HG03045 (cell line): ENCODE measurements around the gene PGP.
A peak's percentile ranks its signal among the peaks of the same experiment; 100 is the strongest.

Source experiments
- ATAC-seq: cut with Tn5 transposase; IDR thresholded peaks from one replicate; pipeline ENCODE4 v1.9.1; 2021; ENCODE audit warnings: mild to moderate bottlenecking, moderate library complexity; ENCODE audit not compliant: unreplicated experiment

PGP gene

DNA sequence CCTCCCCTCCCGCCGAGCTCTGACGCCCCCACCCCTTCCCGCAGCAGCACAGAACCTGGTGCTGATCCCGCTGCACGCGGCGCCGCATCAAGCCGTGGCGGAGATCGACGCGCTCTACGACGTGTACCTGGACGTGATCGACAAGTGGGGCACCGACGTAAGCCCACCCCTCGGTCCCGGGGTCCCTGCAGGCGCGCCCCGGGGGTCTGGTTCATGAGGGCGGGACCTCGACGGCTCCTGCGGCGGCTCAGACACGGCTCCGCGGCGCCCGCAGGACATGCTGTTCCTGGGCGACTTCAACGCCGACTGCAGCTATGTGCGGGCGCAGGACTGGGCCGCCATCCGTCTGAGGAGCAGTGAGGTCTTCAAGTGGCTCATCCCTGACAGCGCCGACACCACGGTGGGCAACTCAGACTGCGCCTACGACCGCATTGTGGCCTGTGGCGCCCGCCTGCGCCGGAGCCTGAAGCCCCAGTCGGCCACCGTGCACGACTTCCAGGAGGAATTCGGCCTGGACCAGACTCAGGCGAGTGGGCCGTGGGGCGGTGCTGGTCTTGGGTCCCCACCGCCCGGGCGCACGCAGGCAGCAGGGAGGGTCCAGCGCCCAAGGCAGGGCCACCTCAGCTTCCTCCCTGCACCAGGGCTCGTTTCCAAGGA is 23.0 kb upstream of the PGP start:
- no peak for ATAC-seq

DNA sequence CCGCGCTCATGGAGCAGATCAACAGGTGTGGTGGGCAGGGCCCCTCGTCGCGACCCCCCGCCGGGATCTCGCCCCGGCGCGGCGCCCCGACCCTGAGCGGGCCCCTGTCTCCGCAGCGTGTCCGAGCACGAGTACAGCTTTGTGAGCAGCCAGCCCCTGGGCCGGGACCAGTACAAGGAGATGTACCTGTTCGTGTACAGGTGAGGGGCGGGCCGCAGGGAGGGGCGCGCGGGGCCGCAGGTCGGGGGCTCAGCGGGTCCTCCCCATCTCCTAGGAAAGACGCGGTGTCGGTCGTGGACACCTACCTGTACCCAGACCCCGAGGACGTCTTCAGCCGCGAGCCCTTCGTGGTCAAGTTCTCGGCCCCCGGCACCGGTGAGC is 22.5 kb upstream of the PGP start:
- ATAC-seq: no peak

DNA sequence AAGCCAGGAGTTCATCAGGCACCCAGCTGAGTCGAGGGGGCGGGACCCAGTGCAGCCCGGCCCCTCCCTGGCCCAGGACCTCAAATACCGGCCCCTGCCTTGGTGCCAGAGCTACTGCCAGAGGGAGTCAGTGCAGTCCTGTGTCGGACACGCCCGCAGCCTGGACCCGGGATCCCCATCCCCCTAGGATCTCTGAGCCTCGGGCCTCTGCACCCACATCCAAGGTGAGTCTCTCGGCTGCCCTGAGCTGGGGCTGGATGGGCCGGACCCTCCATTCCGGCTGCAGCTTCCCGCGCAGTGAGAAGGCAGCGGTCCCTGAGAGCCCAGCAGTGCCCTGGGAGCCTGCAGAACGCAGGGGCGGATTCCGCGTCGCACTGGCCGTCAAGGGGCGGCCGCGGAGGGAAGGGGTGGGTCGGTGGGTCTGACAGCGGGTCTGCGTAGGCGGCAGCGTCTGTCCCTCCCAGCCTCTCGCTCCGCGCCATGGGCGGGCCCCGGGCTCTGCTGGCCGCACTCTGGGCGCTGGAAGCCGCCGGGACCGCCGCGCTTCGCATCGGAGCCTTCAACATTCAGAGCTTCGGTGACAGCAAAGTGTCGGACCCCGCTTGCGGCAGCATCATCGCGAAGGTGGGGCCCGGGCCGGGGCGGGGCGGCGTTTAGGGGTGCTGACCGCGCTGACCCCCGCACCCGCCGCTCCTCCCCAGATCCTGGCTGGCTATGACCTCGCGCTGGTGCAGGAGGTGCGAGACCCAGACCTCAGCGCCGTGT is 21.9 kb upstream of the PGP start, which contains the start of gene DNASE1L2:
Gene DNASE1L2, plus strand, starts transcription at position 108 of the 765 bp plus-strand sequence. Its CDS starts 373 bp downstream, at position 481.
- ATAC-seq: no peak

DNA sequence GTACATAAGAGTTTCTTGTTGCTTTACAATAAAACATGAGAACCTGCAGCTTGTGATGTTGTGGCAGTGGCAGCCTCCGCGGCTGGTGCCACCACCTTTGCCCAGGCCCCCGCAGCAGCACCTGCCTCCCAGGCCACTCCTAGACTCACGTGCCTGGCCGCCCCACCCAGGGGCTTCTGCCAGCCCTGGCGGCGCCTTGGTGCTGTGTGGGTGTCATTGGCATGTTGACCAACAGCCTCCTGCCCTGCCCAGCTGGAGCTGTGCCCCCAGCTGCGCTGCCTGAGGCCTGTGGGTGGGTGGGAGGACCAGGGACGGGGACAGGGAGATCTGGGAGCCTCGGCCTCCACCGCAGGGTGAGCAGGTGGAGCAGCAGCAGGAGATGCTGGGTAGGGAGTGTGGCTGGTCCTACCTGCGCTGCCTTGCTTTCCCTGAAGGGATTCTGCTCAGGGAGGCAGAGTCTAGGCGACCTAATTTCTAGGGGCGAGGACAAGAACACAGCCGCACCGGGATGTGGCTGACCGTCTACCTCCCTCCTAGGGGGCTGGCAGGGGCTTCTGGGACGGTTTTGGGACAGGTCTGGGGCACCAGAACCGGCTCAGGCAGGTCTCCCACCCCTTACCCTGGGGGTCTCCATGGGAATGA is 21.2 kb upstream of the PGP start:
- no peak for ATAC-seq

DNA sequence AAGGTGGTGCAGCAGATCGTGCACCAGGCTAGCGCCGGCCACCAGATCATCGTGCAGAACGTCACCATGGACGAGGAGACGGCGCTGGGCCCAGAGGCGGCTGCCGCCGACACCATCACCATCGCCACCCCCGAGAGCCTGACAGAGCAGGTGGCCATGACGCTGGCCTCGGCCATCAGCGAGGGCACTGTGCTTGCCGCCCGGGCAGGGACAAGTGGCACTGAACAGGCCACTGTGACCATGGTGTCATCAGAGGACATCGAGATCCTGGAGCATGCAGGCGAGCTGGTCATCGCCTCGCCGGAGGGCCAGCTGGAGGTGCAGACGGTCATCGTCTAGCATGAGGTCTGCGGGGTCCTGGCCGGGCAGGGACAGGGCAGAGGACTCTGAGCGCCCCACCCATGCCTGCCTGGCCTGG is 20.6 kb upstream of the PGP start:
- no peak for ATAC-seq

DNA sequence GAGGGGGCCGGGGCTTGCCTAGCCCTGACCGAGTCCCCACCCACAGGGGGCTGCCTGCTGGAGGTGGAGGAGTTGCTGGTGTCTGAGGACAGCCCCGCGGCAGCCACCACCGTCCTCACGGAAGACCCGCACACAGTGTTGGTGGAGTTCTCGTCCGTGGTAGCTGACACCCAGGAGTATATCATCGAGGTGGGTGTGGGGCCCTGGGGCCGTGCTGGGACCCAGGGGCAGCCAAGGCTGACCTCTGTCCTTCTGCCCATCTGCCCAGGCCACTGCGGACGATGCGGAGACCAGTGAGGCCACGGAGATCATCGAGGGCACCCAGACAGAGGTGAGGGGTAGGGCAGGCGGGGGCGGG is 20.2 kb upstream of the PGP start:
- no peak for ATAC-seq

DNA sequence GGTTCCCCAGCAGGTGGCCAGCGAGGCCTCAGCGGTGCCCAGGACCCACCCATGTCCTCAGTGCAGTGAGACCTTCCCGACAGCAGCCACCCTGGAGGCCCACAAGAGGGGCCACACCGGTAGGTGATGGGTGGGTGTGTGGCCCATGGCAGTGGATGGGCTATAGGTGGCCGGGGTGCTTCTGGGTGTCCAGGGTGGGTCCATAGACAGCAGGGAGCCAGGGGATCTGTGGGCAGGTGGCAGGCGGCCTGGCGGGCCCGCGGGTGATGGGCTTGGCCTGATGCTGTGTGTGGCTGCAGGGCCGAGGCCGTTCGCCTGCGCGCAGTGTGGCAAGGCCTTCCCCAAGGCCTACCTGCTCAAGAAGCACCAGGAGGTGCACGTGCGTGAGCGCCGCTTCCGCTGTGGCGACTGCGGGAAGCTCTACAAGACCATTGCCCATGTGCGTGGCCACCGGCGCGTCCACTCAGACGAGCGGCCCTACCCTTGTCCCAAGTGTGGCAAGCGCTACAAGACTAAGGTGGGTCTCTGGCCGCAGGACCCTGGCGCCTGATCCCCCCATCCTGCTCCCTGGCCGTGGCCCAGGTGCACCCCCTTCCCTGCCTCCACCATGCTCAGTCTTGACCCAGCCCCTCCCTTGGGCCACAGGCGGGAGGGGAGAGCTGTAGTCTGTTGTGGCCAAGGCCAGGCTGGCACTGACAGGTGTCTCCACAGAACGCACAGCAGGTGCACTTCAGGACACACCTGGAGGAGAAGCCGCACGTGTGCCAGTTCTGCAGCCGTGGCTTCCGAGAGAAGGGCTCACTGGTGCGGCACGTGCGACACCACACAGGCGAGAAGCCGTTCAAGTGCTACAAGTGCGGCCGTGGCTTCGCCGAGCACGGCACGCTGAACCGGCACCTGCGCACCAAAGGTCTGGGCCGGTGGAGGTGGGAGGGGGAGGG is 19.5 kb upstream of the PGP start:
- ATAC-seq: no peak

DNA sequence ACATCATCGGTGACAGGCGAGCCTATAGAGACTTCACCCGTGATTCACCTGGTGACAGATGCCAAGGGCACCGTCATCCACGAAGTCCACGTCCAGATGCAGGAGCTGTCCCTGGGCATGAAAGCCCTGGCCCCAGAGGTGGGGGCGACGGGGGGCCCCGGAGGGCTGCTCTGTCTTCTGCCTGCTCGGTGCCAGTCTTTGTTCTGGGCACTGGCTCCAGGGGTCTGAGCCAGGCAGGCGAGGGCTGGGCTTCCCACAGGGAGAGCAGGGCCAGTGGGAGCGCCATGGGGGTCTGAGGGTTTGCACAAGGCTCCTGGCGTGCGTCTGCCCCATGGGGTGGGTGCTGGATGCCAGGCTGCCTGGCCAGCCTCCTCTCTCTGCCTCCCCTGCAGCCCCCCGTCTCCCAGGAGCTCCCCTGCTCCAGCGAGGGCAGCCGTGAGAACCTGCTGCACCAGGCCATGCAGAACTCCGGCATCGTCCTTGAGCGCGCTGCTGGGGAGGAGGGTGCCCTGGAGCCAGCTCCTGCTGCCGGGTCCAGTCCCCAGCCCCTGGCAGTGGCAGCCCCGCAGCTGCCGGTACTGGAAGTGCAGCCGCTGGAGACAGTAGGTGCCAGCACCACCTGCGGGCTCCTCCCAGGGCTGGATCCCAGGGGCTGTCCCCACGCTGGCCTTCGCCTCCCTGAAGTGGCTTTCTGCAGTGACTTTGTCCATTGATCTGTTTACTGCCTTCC is 18.6 kb upstream of the PGP start:
- no peak for ATAC-seq

DNA sequence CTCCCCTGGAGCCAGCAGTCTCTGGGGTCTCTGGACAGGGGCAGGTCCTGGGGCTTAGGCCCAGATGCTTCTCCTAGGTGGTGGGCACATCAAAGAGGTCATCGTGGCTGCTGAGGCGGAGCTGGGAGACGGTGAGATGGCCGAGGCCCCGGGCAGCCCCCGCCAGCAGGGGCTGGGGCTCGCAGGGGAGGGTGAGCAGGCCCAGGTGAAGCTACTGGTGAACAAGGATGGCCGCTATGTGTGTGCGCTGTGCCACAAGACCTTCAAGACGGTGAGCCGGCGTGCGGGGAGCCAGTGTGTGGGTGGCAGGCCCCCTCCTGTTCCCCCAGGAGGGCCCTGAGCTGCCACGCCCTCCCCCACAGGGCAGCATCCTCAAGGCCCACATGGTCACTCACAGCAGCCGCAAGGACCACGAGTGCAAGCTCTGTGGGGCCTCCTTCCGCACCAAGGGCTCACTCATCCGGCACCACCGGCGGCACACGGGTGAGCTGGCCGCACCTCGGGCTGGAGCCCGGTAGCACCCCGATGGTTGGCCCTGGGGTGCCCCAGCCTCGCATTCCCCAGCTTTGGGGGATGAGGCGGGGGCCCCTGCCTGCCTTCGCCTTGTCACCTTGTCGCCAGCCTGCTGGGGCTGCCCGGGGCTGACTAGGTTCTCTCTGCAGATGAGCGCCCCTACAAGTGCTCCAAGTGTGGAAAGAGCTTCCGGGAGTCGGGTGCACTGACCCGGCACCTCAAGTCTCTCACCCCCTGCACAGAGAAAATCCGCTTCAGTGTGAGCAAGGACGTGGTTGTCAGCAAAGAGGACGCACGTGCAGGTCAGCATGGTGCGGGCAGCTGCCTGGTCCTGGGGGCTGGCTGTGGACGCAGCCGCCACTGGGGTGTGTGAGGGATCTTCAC is 17.7 kb upstream of the PGP start:
- no peak for ATAC-seq

DNA sequence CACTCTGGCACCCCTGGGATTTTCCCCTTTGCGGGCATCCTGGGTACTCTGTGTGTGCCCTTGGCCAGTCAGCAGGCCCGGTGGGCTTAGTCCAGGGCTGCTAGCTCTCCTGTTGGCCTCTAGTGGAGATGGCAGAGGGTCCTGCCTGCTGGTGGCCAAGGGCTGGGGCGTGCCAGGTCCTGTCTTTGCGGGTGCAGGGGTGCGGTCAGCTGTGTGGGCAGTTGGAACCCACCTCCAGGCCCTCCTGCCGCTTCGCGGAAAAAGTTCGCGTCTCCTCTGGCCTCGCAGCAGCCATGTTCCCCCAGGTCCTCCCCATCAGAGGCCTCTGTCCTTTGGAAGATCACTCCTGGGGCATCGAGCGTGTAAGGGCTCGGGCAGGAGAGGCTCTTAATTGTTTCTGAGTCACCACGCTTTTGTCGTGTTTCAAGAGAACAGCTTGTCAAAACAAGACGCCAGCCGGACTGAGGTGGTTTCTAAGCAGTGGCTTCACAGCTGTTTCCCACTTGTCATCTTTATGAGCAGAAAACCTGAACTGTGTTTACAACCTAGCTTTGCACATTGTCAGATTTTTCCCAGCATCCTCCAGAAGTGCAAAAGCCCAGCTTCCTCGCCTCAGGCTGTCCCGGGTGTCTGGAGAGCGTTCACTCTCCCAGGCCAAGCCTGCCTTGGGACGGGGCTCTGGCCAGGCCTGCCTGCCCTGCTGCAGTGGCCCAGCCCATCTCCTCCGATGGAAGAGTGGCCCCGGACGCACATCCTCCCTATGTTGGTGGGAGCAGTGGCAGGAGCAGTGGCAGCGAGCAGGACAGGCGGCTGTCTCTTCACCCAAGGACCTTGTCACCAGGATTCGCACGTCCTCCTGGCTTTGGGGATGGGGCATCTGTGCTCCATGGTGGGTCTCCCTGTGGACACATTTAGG is 16.6 kb upstream of the PGP start:
- no peak for ATAC-seq

DNA sequence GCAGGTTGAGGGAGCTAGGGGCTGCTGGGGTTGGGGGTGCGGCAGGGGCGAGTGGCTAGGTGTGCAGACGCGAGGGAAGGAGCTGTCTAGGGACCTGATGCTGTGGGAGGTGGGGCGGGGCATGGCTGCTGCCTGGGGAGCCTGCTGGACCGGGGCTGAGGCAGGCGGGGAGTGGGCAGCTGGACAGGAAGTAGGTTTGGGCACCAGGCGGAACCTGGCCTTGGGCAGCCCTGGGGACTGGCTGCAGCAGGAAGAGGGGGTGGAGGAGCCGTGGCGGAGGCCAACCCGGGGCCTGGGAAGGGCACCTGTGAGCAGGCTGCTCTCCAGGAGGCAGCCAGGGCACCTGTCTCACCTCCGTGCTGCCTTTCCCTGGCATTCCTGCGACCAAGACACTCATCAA is 15.7 kb upstream of the PGP start:
- no peak for ATAC-seq

DNA sequence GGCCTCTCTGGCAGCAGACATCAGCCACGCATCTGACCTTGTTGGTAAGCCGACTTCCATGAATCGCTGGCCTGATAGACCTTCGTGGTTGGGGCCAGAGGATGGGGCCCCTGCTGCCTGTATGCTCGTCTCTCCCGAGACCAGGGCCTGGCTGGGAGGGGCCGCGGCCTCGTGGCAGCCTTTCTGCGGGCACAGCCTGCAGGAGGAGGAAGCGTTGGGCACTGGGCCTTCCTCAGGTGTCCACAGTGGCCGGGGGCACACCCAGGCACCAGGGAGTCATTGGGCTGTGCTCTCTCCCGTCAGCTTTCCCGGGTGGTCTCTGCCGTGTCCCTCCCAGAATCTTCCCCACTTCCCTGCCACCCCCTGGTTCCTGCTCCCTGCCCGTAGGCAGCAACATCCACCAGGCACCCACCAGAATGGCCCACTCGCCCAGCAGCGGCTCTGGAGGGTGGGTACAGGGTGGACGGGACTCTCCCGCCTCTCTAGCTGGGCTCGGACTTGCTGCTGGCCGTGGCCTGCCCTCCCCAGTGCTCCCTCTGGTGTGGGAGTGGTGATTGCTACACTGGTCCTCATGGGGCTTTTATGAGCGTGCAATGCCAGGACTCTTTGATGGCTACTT is 15.1 kb upstream of the PGP start:
- ATAC-seq: no peak

DNA sequence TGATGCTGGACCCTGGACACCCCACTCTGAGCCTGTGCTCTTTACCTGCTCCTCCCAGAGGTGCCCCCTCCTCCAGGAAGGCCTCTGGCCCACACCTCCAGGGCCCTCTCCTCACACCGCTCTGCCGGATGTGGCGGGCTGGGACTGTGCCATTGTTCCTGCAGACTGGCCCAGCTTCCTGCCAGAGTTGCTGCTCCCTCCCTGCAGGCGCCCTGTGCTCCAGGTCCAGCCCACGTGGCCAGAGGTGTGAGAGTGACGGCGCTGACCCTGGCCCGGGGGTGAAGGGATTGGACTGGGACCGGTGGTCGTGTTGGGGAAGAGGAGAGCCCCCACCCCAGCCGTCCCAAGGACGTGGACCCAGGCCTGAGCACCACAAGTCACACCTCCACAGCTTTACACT is 14.5 kb upstream of the PGP start:
- ATAC-seq: no peak

DNA sequence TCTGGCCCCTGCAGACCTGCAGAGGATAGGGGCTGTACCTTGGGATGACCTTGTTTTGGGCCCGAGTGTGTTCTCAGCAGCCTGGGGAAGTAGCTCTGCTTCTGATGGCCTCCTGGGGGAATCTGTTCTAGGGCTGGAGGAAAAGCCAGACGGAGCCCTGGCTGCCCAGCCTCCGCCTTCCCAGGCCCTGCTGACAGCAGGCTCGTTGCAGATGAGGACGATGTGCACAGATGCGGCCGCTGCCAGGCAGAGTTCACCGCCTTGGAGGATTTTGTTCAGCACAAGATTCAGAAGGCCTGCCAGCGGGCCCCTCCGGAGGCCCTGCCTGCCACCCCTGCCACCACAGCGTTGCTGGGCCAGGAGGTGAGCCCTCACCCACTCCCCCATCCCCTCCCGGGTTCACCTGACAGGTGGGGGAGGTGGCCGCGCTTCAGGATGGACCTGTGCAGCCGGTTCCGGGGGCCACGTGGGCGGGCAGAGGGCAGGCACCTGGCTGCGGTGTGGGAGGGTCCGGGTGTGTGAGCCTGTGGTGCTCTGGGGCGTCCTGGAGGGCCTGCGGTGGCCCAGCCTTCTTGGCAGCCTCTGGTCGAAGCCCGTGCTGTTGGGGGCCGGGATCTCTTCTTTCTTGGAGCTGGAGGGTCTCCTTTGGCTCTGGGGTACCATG is 13.7 kb upstream of the PGP start:
- ATAC-seq: no peak

DNA sequence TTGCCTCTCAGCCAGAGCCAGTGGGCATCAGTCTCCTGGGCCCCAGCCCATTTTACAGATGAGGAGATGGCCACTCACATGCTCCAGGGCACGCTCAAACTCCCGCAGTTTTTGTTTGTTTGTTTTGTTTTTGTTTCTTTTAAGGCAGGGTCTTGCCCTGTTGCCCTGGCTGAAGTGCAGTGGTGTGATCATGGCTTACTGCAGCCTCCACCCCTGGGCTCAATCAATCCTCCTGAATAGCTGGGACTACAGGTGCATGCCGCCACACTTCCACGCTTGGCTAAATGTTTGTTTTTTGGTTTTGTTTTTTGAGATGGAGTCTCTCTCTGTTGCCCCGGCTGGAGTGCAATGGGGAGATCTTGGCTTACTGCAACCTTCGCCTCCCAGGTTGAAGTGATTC is 12.3 kb upstream of the PGP start:
- ATAC-seq: no peak

DNA sequence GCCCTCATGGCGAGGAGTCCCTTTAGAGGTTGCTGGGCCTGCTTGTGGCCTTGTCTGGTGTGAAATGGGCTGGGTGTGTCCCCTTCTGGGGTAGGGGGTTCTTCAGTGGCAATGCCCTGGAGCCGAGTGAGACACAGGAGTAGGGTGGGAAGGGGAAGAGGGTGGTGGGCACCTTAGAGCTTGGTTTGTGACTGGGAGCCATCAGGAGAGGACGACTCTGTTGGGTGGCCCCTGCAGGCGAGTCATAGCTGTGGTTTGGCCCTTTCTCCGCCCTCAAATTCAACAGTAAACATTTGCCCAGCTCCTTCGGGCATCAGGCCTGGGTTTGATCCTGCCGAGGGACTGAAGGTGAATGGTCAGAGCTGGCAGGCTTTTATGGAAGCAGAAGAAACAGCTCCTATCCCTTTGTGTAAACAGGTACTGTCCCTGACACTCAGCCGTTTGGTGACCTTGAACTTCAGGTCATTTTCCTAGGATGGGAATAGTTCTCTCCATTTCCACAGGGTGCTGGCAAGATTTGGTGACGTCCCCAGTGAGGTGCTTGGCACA is 11.7 kb upstream of the PGP start:
- ATAC-seq: no peak

DNA sequence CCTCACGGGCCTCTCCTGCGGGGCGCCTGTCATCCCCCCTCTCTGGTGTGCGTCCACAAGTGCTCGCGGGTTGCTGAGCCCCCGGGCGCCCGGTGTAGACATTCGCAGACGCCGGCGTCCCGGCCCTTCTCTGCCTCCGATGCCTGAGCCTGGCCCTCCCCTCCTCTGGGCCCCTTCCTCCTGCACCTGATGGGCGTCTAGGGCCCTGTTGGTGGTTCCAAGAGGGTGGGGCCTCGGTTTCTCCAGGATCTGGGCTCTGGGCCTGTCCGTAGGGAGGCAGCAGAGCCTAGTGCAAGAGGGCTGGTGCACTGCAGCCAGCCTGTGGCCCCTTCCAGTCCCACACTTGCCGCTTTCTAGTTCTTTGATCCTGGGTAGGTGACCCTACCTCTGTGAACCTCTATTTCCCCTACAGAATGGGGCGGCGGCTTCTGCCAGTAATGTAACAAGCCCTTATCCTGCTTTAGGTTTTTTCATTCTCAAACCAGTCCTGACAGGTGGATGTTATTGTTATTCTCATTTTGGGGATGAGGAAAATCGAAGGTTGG is 9.4 kb upstream of the PGP start:
- peak; percentile 14 for ATAC-seq
